ENCODE data around the gene SLC27A6. TPM values are rescaled to one million over a fixed set of nuclear protein-coding genes. Genes with fewer than 3 reads are reported as not detected.

The SLC27A6 gene
- total and polyA plus RNA-seq, 2 donors from 2014 or later = not detected

DNA sequence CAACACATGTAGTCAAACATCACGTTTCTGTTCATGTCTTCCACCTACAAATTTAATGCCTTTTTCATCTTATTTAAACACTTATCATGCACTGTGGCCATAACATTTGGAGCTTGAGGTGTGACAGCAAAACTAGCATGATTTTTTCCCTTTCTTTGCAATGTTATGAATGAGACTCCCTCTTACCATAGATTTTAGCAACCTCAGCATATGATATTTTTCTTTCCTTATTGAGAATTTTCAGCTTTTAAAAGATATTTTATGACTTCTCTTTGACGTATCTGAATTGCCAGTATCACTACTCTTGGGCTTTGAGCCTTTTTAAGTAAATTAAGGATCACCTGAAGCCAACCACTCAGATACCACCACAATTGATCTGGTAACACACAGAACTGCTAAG, 96.6 kb downstream of the SLC27A6 start:
- TF ChIP-seq, protein P1, sequence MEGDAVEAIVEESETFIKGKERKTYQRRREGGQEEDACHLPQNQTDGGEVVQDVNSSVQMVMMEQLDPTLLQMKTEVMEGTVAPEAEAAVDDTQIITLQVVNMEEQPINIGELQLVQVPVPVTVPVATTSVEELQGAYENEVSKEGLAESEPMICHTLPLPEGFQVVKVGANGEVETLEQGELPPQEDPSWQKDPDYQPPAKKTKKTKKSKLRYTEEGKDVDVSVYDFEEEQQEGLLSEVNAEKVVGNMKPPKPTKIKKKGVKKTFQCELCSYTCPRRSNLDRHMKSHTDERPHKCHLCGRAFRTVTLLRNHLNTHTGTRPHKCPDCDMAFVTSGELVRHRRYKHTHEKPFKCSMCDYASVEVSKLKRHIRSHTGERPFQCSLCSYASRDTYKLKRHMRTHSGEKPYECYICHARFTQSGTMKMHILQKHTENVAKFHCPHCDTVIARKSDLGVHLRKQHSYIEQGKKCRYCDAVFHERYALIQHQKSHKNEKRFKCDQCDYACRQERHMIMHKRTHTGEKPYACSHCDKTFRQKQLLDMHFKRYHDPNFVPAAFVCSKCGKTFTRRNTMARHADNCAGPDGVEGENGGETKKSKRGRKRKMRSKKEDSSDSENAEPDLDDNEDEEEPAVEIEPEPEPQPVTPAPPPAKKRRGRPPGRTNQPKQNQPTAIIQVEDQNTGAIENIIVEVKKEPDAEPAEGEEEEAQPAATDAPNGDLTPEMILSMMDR (IDR thresholded peaks at IDR 0.05; ENCODE audit: borderline replicate concordance, extremely low read depth, insufficient read depth) = no peak
- DNase-seq (no peak), FAIRE-seq (no peak)
- intact Hi-C loops (cut with DNase I) = no loop called here
- Histone ChIP-seq H3K4me1 (ENCODE audit: control insufficient read depth in 2 of 3, insufficient read depth in 2 of 3, low read depth in 1 of 3, low read length in 3 of 3) (no peaks in the 10 kb centered on the region), H3K9ac (ENCODE audit: low read length in 3 of 3) (no peak overlapping the region), H3K9me3 (ENCODE audit: control insufficient read depth in 2 of 3, insufficient read depth in 1 of 3, low read length in 3 of 3) (no peaks in the 10 kb centered on the region), H3K4me3 (ENCODE audit: low read length in 3 of 3) (no peak overlapping the region), H3K36me3 (ENCODE audit: control insufficient read depth in 2 of 3, insufficient read depth in 3 of 3, low read length in 3 of 3) (no peaks in the 10 kb centered on the region), H3K27me3 (ENCODE audit: control insufficient read depth, insufficient read depth, low read length) (no peaks in the 10 kb centered on the region), H3K27ac (ENCODE audit: low read depth in 2 of 2, low read length in 2 of 2) (no peak overlapping the region)

DNA sequence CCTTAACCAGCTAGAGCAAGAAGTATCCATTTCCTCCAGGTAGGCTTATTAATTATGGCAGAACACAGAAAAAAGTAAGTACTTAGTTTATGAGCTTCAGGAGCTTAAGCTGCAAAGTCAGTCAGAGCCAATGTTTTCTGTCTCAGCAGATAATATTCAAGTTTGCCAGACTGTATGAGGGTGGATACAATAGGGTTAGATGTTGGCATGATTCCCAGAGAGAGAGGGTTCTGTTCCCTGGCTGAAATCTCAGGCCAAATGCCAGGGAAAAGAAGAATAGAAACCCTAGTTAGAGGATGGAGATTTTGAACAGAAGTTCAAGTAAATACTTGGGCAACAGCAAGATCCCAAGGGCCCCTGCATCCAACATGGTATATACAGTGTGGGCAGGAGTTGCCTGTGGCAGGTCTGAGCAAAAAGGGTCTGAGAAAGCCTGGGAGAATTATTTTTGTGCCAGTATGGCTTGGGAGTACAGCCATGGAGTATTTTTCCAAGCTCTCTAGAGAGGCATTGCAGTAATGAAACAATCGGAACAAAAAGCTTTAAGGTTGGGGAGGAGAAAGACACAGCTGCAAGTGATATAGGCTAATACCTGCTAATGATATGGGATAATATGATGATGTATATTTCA, 98.3 kb downstream of the SLC27A6 start:
- H3K36me3 ChIP-seq (ENCODE audit: control insufficient read depth in 2 of 3, insufficient read depth in 3 of 3, low read length in 3 of 3) = no peaks in the 10 kb centered on the region
- H3K27ac ChIP-seq (ENCODE audit: low read depth in 2 of 2, low read length in 2 of 2) = no peak overlapping the region
- TF ChIP-seq, protein P1 (IDR thresholded peaks at IDR 0.05; ENCODE audit: borderline replicate concordance, extremely low read depth, insufficient read depth) = no peak
- FAIRE-seq (no peak), DNase-seq (no peak)
- H3K4me1 ChIP-seq (ENCODE audit: control insufficient read depth in 2 of 3, insufficient read depth in 2 of 3, low read depth in 1 of 3, low read length in 3 of 3) = no peaks in the 10 kb centered on the region
- no peaks in the 10 kb centered on the region for H3K27me3 ChIP-seq (ENCODE audit: control insufficient read depth, insufficient read depth, low read length)
- H3K9me3 ChIP-seq (ENCODE audit: control insufficient read depth in 2 of 3, insufficient read depth in 1 of 3, low read length in 3 of 3) = no peaks in the 10 kb centered on the region
- intact Hi-C loops (cut with DNase I) = no loop called here
- H3K9ac ChIP-seq (ENCODE audit: low read length in 3 of 3) = no peak overlapping the region
- H3K4me3 ChIP-seq (ENCODE audit: low read length in 3 of 3) = no peak overlapping the region

DNA sequence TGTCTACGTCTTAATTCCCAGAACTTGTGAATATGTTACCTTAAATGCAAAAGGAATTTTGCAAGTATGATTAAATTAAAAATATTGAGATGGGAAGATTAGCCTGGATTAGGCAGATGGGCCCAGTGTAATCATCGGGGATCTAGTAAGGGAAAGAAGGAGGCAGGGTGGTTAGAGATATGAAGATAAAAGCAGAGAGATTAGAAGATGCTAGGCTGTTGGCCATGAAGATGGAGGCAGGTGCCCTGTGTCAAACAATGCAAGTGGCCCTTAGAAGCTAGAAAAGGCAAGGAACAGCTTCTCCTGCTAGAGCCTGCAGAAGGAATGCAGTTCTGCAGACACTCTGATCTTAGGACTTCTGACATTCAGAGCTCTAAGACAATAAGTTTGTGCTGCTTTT, 100.4 kb downstream of the SLC27A6 start:
- Histone ChIP-seq H3K9me3 (ENCODE audit: control insufficient read depth in 2 of 3, insufficient read depth in 1 of 3, low read length in 3 of 3) (no peaks in the 10 kb centered on the region), H3K36me3 (ENCODE audit: control insufficient read depth in 2 of 3, insufficient read depth in 3 of 3, low read length in 3 of 3) (no peaks in the 10 kb centered on the region), H3K9ac (ENCODE audit: low read length in 3 of 3) (no peak overlapping the region), H3K27me3 (ENCODE audit: control insufficient read depth, insufficient read depth, low read length) (no peaks in the 10 kb centered on the region), H3K4me1 (ENCODE audit: control insufficient read depth in 2 of 3, insufficient read depth in 2 of 3, low read depth in 1 of 3, low read length in 3 of 3) (no peaks in the 10 kb centered on the region), H3K4me3 (ENCODE audit: low read length in 3 of 3) (no peak overlapping the region), H3K27ac (ENCODE audit: low read depth in 2 of 2, low read length in 2 of 2) (no peak overlapping the region)
- no peak for FAIRE-seq
- no peak for DNase-seq
- TF ChIP-seq, protein P1 (IDR thresholded peaks at IDR 0.05; ENCODE audit: borderline replicate concordance, extremely low read depth, insufficient read depth) = no peak
- intact Hi-C loops (cut with DNase I) = no loop called here

DNA sequence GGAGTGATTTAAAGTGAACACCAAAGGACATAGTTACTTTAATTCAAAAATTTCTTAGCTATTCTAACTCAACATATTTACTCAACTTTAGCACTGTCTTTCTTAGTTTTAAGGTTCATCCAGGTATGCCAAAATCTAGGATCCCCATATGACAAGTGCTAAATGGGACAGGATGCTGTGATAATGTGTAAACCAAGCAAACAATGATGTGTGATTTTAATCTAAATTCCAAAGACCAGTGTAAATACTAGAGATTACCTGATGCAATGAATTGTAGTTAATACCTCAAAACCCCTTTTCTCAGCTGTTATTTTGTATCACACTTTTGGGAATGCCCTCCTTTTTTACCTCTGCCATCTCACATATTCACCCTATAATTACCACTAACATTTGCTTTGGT, 102.5 kb downstream of the SLC27A6 start:
- Histone ChIP-seq H3K27me3 (ENCODE audit: control insufficient read depth, insufficient read depth, low read length) (no peaks in the 10 kb centered on the region), H3K4me3 (ENCODE audit: low read length in 3 of 3) (no peak overlapping the region), H3K27ac (ENCODE audit: low read depth in 2 of 2, low read length in 2 of 2) (no peak overlapping the region), H3K9me3 (ENCODE audit: control insufficient read depth in 2 of 3, insufficient read depth in 1 of 3, low read length in 3 of 3) (no peaks in the 10 kb centered on the region), H3K4me1 (ENCODE audit: control insufficient read depth in 2 of 3, insufficient read depth in 2 of 3, low read depth in 1 of 3, low read length in 3 of 3) (no peaks in the 10 kb centered on the region), H3K36me3 (ENCODE audit: control insufficient read depth in 2 of 3, insufficient read depth in 3 of 3, low read length in 3 of 3) (no peaks in the 10 kb centered on the region), H3K9ac (ENCODE audit: low read length in 3 of 3) (no peak overlapping the region)
- DNase-seq = no peak
- TF ChIP-seq, protein P1 (IDR thresholded peaks at IDR 0.05; ENCODE audit: borderline replicate concordance, extremely low read depth, insufficient read depth) = no peak
- intact Hi-C loops (cut with DNase I) = no loop called here
- no peak for FAIRE-seq
